Brain microvascular endothelial cell (primary cell): ENCODE results near the gene RAB40C.

Experiments
- DNase-seq: peaks from one replicate; pipeline ENCODE4 v3.0.0-alpha.2; 2020
- H3K27ac ChIP-seq: fragments of 250-450 bp; sonication (Bioruptor Pico); 2 replicates; pipeline ENCODE4 v1.5.1; 2020; ENCODE audit warnings: mild to moderate bottlenecking, moderate library complexity
- H3K27me3 ChIP-seq: fragments of 250-450 bp; sonication (Bioruptor Pico); replicated peaks from 2 replicates; pipeline ENCODE4 v1.5.1; 2020; ENCODE audit warnings: mild to moderate bottlenecking
- H3K36me3 ChIP-seq: fragments of 250-450 bp; sonication (Bioruptor Pico); replicated peaks from 2 replicates; pipeline ENCODE4 v1.5.1; 2020; ENCODE audit warnings: mild to moderate bottlenecking
- H3K4me3 ChIP-seq: 2 replicates; pipeline ENCODE4 v1.5.1; 2011; ENCODE audit warnings: low read depth, mild to moderate bottlenecking, control low read depth, low read length, moderate library complexity
- CTCF ChIP-seq: IDR thresholded peaks from 2 replicates; pipeline ENCODE4 v1.5.1; 2011; ENCODE audit warnings: low read depth, mild to moderate bottlenecking, moderate library complexity, low read length, control low read depth, inconsistent platforms; ENCODE audit errors: missing control alignments
- in situ Hi-C: cut with HindIII; loops from 2 replicates; pipeline ENCODE4 v1.10.0; 2017; ENCODE audit warnings: low sequenced_read_pairs, low pct_ligation_motif_present

The RAB40C gene

GRCh38 chr16:558298-559020 is 31.4 kb upstream of the RAB40C start:
- DNase-seq = no peak
- TF ChIP-seq CTCF = no peak
- H3K27me3 ChIP-seq = peaks cover 36% of the 10 kb centered on the region
- H3K36me3 ChIP-seq = peaks cover 4% of the 10 kb centered on the region
- no peak overlapping the region for H3K27ac ChIP-seq
- in situ Hi-C loops = no loop called here
- H3K4me3 ChIP-seq = no peak overlapping the region

GRCh38 chr16:559021-559380 is 30.9 kb upstream of the RAB40C start:
- Histone ChIP-seq H3K36me3 (peaks cover 2% of the 10 kb centered on the region), H3K27ac (no peak overlapping the region), H3K4me3 (no peak overlapping the region), H3K27me3 (peaks cover 36% of the 10 kb centered on the region)
- in situ Hi-C loops = no loop called here
- TF ChIP-seq CTCF = no peak
- no peak for DNase-seq

GRCh38 chr16:559411-560203 is 30.3 kb upstream of the RAB40C start:
- H3K36me3 ChIP-seq = no peaks in the 10 kb centered on the region
- DNase-seq = no peak
- no peak for TF ChIP-seq CTCF
- H3K4me3 ChIP-seq = no peak overlapping the region
- H3K27me3 ChIP-seq = peaks cover 36% of the 10 kb centered on the region
- H3K27ac ChIP-seq = no peak overlapping the region
- in situ Hi-C loops = no loop called here

- TF ChIP-seq CTCF = no peak
- in situ Hi-C loops = no loop called here
Observed at GRCh38 chr16:560204-560700, 29.6 kb upstream of the RAB40C start, which contains the start of gene PRR35. Gene PRR35, plus strand, starts transcription at chr16:560394. Its CDS starts 2,901 bp downstream, at chr16:563295.

GRCh38 chr16:560701-561412 is 29.0 kb upstream of the RAB40C start:
- H3K27ac ChIP-seq = no peak overlapping the region
- TF ChIP-seq CTCF = no peak
- H3K4me3 ChIP-seq = no peak overlapping the region
- H3K27me3 ChIP-seq = peaks cover 36% of the 10 kb centered on the region
- no peaks in the 10 kb centered on the region for H3K36me3 ChIP-seq
- in situ Hi-C loops = no loop called here
- DNase-seq = no peak

More at GRCh38 chr16:560204-560700, 29.6 kb upstream of the RAB40C start, which contains the start of gene PRR35:
- Histone ChIP-seq H3K27ac (no peak within 1 kb of the TSS), H3K27me3 (peaks cover 36% of the 10 kb centered on the region), H3K36me3 (no peaks in the 10 kb centered on the region), H3K4me3 (no peak within 1 kb of the TSS)
- DNase-seq = no peak
